K562 (cell line): ENCODE results near the gene ZNF839. TPM values are rescaled to one million over a fixed set of nuclear protein-coding genes. Genes with fewer than 3 reads are reported as not detected.

Source experiments
- ATAC-seq: fragments of 200-7000 bp; cut with Tn5 transposase; 3 replicates; pipeline ENCODE4 v1.9.1; 2020; ENCODE audit warnings: moderate library complexity
- BruUV-seq: library from RNA; stranded (reverse); fragments of 400-500 nt; replicated peaks from 2 replicates; lab custom pipeline; 2021; lab: Mats Ljungman, UMichigan
- CTCF ChIA-PET: fragments of 300-600 bp; formaldehyde crosslinking; extraction: SDS; loops from one replicate; lab custom pipeline; 2021; ENCODE audit warnings: low intra/inter-chr PET ratio; lab: Yijun Ruan, JAX
- POLR2A ChIA-PET: fragments of 300-600, 350-650 bp; sonication (Branson Sonifier 250); formaldehyde crosslinking; extraction: SDS; loops from one replicate; lab custom pipeline; 2021; ENCODE audit warnings: antibody characterized with exemption, inconsistent platforms; lab: Yijun Ruan, JAX
- DNase-seq, 4 experiments: peaks; one replicate each; pipeline versions ENCODE4 v3.0.0 to v3.0.0-alpha.2; 2011 to 2018; ENCODE audit warnings: low spot score in 3 of 4, mixed read lengths in 3 of 4; ENCODE audit errors: extremely low read depth in 1 of 4
- FAIRE-seq: peaks from 2 replicates; lab custom pipeline; 2011; peaks lifted over from hg19 to GRCh38; lab: Jason Lieb, UNC
- H2AFZ ChIP-seq: 2 replicates; pipeline ENCODE4 v1.6.0; 2011; ENCODE audit warnings: low read depth, low read length, control low read depth, inconsistent platforms
- H3K27ac ChIP-seq: fragments of 200-600 bp; 3 replicates; pipeline ENCODE4 v1.8.0; 2011; ENCODE audit warnings: low read depth, mild to moderate bottlenecking, control low read depth, inconsistent platforms, low read length, moderate library complexity, mixed read lengths; ENCODE audit errors: extremely low read depth
- H3K27me3 ChIP-seq, 2 experiments: fragments of 300-600 bp in 1 of 2; 2 replicates in 1 of 2; 3 replicates in 1 of 2; pipeline versions ENCODE4 v1.6.0 to v1.8.0; 2011; ENCODE audit warnings: inconsistent platforms in 2 of 2, low read length in 2 of 2, mild to moderate bottlenecking in 1 of 2, mixed read lengths in 1 of 2, moderate library complexity in 1 of 2; ENCODE audit not compliant: control insufficient read depth in 2 of 2, insufficient read depth in 2 of 2
- H3K36me3 ChIP-seq: fragments of 300-600 bp; 3 replicates; pipeline ENCODE4 v1.8.0; 2011; ENCODE audit warnings: mild to moderate bottlenecking, low read length, inconsistent platforms; ENCODE audit not compliant: control insufficient read depth, insufficient read depth
- H3K4me1 ChIP-seq, 2 experiments: fragments of 200-600 bp in 1 of 2; replicated peaks in 1 of 2; 2 replicates in 1 of 2; 3 replicates in 1 of 2; pipeline versions ENCODE4 v1.5.1 to v1.8.0; 2011; ENCODE audit warnings: inconsistent platforms in 2 of 2, low read length in 2 of 2, mild to moderate bottlenecking in 1 of 2, mixed read lengths in 1 of 2, moderate library complexity in 1 of 2; ENCODE audit not compliant: control insufficient read depth in 2 of 2, insufficient read depth in 2 of 2
- H3K4me2 ChIP-seq: 2 replicates; pipeline ENCODE4 v1.6.1; 2011; ENCODE audit warnings: low read length, control low read depth, inconsistent platforms, mixed read lengths; ENCODE audit not compliant: insufficient read depth
- H3K4me3 ChIP-seq: fragments of 200-600 bp; sonication (generic), shearing (Covaris generic); 2 replicates; pipeline ENCODE4 v1.5.1; 2016; ENCODE audit warnings: control low read depth, inconsistent platforms
- H3K79me2 ChIP-seq: fragments of 200-600 bp; 3 replicates; pipeline ENCODE4 v1.8.0; 2011; ENCODE audit warnings: low read length, inconsistent platforms; ENCODE audit not compliant: control insufficient read depth, insufficient read depth
- H3K9ac ChIP-seq, 2 experiments: 2 replicates each; pipeline versions ENCODE4 v1.6.0 to v1.6.1; 2011; ENCODE audit warnings: low read depth in 2 of 2, low read length in 2 of 2, control low read depth in 1 of 2, inconsistent platforms in 1 of 2, mild to moderate bottlenecking in 1 of 2, mixed read lengths in 1 of 2; ENCODE audit not compliant: insufficient read depth in 1 of 2
- H3K9me1 ChIP-seq: one replicate; pipeline ENCODE4 v1.6.0; 2011; ENCODE audit warnings: inconsistent platforms, mild to moderate bottlenecking, low read length, moderate library complexity; ENCODE audit not compliant: control insufficient read depth, insufficient read depth
- H3K9me3 ChIP-seq: replicated peaks from 2 replicates; pipeline ENCODE4 v1.5.1; 2011; ENCODE audit warnings: low read depth, low read length, inconsistent platforms; ENCODE audit not compliant: control insufficient read depth, insufficient read depth
- H4K20me1 ChIP-seq: replicated peaks from 2 replicates; pipeline ENCODE4 v1.6.1; 2011; ENCODE audit warnings: low read length, inconsistent platforms, mixed read lengths; ENCODE audit not compliant: control insufficient read depth, insufficient read depth
- FOXJ2 ChIP-seq: fragments of 200-800 bp; sonication (Bioruptor generic); IDR thresholded peaks from 2 replicates; pipeline ENCODE4 v1.6.1; 2016; ENCODE audit warnings: missing genetic modification characterization, missing compliant biosample characterization
- FOXP4 ChIP-seq: sonication (generic); formaldehyde crosslinking; IDR thresholded peaks from 2 replicates; pipeline ENCODE4 v1.8.0; 2022; ENCODE audit warnings: mild to moderate bottlenecking, missing genetic modification reagents, borderline replicate concordance
- HDAC3 ChIP-seq: fragments of 450-650 bp; IDR thresholded peaks from 2 replicates; pipeline ENCODE4 v1.6.1; 2018; ENCODE audit warnings: borderline replicate concordance, mild to moderate bottlenecking, moderate library complexity; ENCODE audit not compliant: partially characterized antibody
- SMAD2 ChIP-seq: fragments of 150-350 bp; IDR thresholded peaks from 2 replicates; pipeline ENCODE4 v1.6.1; 2014; ENCODE audit warnings: low read depth, mild to moderate bottlenecking, low read length
- ZMIZ1 ChIP-seq, 2 experiments: fragments of 150-350 bp in 1 of 2; IDR thresholded peaks; 2 replicates each; pipeline ENCODE4 v1.6.1; 2012 to 2016; ENCODE audit warnings: low read depth in 2 of 2, low read length in 2 of 2, mild to moderate bottlenecking in 1 of 2, moderate library complexity in 1 of 2
- ZNF121 ChIP-seq: sonication (generic); formaldehyde crosslinking; conservative IDR thresholded peaks from 2 replicates; pipeline ENCODE4 v1.8.0; 2022; ENCODE audit warnings: missing genetic modification reagents
- ZNF408 ChIP-seq: fragments of 250-450 bp; sonication (Bioruptor Pico); IDR thresholded peaks from 2 replicates; pipeline ENCODE4 v1.4.0; 2020; ENCODE audit warnings: low read depth, mild to moderate bottlenecking, moderate library complexity
- ZNF518B ChIP-seq: fragments of 250-450 bp; sonication (Bioruptor Pico); IDR thresholded peaks from 2 replicates; pipeline ENCODE4 v1.5.0; 2021; ENCODE audit warnings: mild to moderate bottlenecking, moderate library complexity
- ZNF77 ChIP-seq: fragments of 250-450 bp; sonication (Bioruptor Pico); IDR thresholded peaks from 2 replicates; pipeline ENCODE4 v1.5.0; 2020
- WGBS: fragments of 100-300 bp; shearing (Covaris generic); methylation state at CpG from one replicate; pipeline ENCODE4 v1.1.6; 2016; ENCODE audit warnings: low coverage, mixed read lengths; ENCODE audit not compliant: insufficient coverage; ENCODE audit errors: missing lambda C conversion rate; 5-methylcytosine and 5-hydroxymethylcytosine counted together
- in situ Hi-C: fragments of 300-500 bp; cut with MboI; formaldehyde crosslinking; loops from 4 replicates; pipeline ENCODE4 v1.15.0; 2018; ENCODE audit warnings: inconsistent platforms, mixed read lengths
- intact Hi-C: fragments of 100-400 bp; cut with micrococcal nuclease; formaldehyde crosslinking; loops from 2 replicates; pipeline ENCODE4 v1.14.2; 2022
- polyA plus RNA-seq, 8 experiments: library from polyadenylated mRNA; depleted of rRNA in 4 of 8; stranded (reverse) in 5 of 8; unstranded in 3 of 8; fragments of >200 nt; fragmentation: Nextera tagmentation in 2 of 8; fragmentation: Illumina TruSeq in 1 of 8; extraction: Ambion mirVana in 2 of 8; extraction: Trizol in 1 of 8; gene quantifications; 2 replicates each; pipeline versions ENCODE4 v1.2.1 to v1.2.3, GENCODE V29; 2011 to 2014; ENCODE audit warnings: inconsistent platforms in 1 of 8, missing spikeins in 1 of 8
- total RNA-seq, 7 experiments: library from RNA; depleted of rRNA in 6 of 7; stranded (reverse); fragments of >200 nt in 6 of 7; fragmentation: Illumina TruSeq in 2 of 7; extraction: Trizol in 2 of 7; gene quantifications; 2 replicates each; pipeline versions ENCODE4 v1.2.1 to v1.2.3, GENCODE V29; 2011 to 2021; ENCODE audit warnings: low replicate concordance in 1 of 7

The ZNF839 gene
- total and polyA plus RNA-seq, 9 of the 15 experiments (the other 6 are each of a cell fraction or from before 2014, with no cell fraction given) = 0.42 to 8.4 (median 5.7) TPM

GRCh38 chr14:102330806-102331205, 11.3 kb downstream of the ZNF839 start:
- Histone ChIP-seq H4K20me1 (no peaks in the 10 kb centered on the region), H3K27ac (no peak overlapping the region), H2AFZ (no peak overlapping the region), H3K4me2 (no peak overlapping the region), H3K36me3 (peaks cover 9% of the 10 kb centered on the region; the same call in 1 of the 3 replicates), H3K27me3 (no peaks in the 10 kb centered on the region), H3K9ac (no peak overlapping the region)
- ChIA-PET POLR2A (no interaction called here), CTCF (no interaction called here)
- WGBS = 76% methylated on average over 5 of the region's 8 CpGs
- no peak for ATAC-seq
- FAIRE-seq = no peak
- TF ChIP-seq ZNF77 (CRISPR knock-in tag) (no peak), ZMIZ1 (IDR thresholded peaks at IDR 0.05; ENCODE audit: low read depth in 2 of 2, low read length in 2 of 2) (no peak), ZNF518B (no peak), ZNF121 (no peak), SMAD2 (no peak), HDAC3 (no peak), FOXP4 (CRISPR knock-in tag) (no peak), ZNF408 (CRISPR knock-in tag) (no peak), FOXJ2 (tag) (no peak)
- TF ChIP-seq, all 486 proteins: peak for 0
- Histone ChIP-seq H3K4me3 (no peak overlapping the region), H3K9me1 (no peaks in the 10 kb centered on the region), H3K9me3 (no peaks in the 10 kb centered on the region), H3K4me1 (peaks cover 0 to 4% of the 10 kb centered on the region in 2 experiments; a peak in 4 of 5 replicates), H3K79me2 (no peaks in the 10 kb centered on the region)
- in situ Hi-C loops = no loop called here
- DNase-seq = no peak
- intact Hi-C loops = no loop called here
- BruUV-seq = no TSS peak
